HG03045 (cell line): ENCODE results near the gene CCR5AS.
"Not testable (repeated sequence)": the region's sequence is repeated elsewhere in the genome, so short reads cannot be mapped to it uniquely, and the experiment has no call there.

Source experiments
- ATAC-seq: cut with Tn5 transposase; IDR thresholded peaks from one replicate; pipeline ENCODE4 v1.9.1; 2021; ENCODE audit warnings: mild to moderate bottlenecking, moderate library complexity; ENCODE audit not compliant: unreplicated experiment

The CCR5AS gene

DNA sequence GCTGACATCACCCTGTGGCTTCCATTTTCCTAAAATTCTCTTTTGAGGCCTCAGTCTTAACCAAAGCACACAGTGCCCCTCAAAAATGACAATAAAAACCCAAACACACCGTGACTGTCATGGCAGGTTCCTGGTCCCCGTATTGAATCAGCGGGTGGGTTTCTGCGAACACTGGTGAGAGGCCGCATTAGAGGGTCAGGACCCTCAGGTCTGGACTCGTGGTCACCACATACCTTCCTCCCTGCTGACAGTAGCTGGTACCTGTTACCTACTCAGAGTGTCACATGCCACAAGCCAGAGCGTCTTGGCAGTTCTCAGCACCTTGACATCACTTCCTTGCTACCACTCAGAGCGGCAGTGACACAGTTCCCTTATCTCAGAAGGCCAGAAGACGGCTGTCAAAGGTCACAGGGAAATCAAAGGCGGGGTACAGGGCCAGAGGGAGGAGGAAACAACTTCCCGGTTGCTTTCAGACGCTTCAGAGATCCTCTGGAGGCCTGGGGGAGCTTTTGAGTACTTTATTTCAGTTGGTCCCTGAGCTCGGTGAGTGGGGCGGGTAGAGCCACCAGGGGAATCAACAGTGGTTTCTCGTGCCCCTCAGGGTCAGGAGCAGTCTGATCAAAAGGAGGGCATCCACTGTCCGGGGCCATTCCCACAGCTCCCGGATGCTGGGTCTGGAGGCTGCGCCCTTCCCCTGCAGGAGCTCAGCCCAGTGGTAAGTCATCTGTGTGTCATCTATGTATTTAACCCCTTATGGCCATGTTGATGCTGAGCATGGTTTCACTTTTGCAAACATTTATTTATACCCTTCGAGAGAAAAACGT, at the start of gene CCR5AS, which contains the start of gene CCRL2:
Gene CCR5AS (minus strand): TSS at position 279 of the 824 bp plus-strand sequence.
Gene CCRL2 (plus strand): TSS at position 472 of the 824 bp plus-strand sequence. CDS start 821 bp downstream, outside the sequence.
- no peak for ATAC-seq

GRCh38 chr3:46456118-46456517, 49.3 kb upstream of the CCR5AS start:
- ATAC-seq = no peak

- ATAC-seq = no peak
Measured at GRCh38 chr3:46455231-46456115, 48.6 kb upstream of the CCR5AS start.

GRCh38 chr3:46454606-46455005, 47.7 kb upstream of the CCR5AS start:
- no peak for ATAC-seq

DNA sequence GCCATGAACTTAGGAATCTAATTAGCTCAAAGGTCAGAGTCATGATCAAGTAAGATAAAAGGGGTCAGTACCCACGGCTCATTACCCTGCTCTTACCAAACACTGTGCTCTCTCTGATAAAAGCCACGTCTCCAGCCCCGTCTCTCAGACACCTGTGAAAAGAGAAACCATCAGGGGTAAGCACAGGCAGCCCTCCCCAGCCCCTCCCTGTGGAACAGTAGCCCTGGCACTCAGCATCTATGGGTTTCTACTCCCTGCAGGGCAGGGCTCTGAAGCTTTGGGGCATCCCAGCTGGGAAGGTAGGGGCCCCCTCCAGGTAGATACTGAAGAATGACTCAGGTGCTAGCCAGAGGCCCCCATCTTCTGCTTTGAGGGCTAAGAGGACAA, 47.3 kb upstream of the CCR5AS start:
- no peak for ATAC-seq

DNA sequence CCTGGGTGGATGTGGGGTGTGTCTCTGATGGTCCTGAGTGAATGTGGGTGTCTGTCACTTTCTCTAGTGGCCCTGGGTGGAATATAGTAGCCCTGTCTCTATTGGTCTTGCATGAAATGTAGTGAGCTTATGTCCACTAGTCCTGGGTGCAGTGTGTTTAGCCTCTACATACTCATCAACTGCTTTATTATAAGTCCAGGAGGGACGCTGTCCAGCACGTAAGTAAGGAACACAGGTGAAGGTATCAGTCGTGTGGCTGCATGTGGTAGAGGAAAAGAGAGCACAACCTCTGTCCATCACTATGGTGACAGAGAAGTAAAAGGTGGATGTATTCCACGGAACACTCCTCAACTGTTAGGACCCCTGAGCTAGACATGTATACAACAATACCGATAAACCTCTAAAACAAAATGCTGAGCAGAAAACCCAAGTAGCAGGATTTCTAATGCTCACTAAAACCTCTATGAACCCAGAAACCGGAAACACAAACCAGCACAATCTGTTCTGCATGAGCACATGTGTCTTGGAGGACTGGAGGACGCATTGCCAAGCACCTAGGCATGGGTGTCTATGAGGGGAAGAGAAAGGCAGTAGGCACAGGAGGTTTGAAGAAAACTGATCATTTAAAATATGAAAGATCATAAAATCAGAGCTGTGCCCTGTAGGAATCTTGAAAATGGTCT, 46.8 kb upstream of the CCR5AS start:
- no peak for ATAC-seq

DNA sequence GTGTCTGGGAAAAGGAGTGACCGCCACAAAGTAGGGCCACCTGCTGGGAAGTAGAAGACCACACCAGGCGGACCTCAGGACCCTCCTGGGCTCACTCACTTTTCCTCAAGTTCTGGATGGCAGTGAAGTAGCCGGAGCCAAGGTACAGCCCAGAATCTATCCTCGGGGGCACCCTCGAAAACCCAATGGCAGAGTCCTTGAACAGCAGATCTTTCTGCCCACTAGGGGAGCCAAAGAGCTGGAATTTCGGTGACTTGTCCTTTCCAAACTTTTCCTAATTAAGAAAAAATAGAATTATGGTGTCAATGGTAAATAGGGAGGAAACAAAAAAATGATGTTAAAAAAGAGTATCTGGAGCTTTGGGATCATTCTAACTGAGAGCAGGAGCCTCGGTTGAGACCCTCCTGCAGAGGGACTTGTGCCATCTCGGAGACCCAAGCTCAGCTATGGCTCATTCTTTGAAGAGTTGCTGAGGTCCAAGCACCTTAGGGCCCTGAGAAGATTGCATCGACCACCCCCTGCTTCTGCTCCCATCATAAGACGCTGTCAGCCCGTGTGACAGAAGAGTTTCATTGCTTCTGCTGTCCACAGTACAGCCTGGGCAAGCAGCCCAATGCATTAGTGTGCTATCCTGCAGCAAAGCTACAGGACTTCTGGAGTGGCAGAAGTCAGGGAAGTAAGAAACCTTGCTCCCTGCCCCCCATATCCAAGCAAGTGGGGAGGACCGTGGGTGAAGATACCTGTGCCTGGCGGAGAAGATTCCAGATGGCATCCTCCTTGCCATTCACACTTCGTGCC, 43.1 kb upstream of the CCR5AS start:
- no peak for ATAC-seq

DNA sequence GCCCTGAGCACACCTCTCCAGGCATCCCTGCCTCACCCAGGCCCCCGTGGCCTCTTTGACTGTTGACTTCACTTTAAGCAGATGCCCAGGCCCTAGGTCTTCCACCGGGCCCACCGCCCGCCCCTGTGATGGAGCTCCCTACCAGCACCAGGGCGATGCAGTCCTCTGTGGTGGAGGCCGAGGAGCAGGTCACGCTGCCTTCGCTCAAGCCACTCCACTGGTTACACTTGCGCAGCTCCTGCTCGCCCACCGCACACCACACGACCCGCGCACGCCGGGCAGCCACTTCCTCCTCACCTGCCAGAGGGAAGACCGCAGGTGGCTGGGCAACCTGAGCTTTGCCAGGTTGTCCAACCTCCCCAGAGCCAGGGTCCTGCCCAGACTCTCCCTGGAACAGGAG, 41.9 kb upstream of the CCR5AS start:
- no peak for ATAC-seq

- ATAC-seq = no peak
Measured at GRCh38 chr3:46447228-46447985, 40.5 kb upstream of the CCR5AS start.

GRCh38 chr3:46442576-46443530, 36.0 kb upstream of the CCR5AS start:
- no peak for ATAC-seq

DNA sequence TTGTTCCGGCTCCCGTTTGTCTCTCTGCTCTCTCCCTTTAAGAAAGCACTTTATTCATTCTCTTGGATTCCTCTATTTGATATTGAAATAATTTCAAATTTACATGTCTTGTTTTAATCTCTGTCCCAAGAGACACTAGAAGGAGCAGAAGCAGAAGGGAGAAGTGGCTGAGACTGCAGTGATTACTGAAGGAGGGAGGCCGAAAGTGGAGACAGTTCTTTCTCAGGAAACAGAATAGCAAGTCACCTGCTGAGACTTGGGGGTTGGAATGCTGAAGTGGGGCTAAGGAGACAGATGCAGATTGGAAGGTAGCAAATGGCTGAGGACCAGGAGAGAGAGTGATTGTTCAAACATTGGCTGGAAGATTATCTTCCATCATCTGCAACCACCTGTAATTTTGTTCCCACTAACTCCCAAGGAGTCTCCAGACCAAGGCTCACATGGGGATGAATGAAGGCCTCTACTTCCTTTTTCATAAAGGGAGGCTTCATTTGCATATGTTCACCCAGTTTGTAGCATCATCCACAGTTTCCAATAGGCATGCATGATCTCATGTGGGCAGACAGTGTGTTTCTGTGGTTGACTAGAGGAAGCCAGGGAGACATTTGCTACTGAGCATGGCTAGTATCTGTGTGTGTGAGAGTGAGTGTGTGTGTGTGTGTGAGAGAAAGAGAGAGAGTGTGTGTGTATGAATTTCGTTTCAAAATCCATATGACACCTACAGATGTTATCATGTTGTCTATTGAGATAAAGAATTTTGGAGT, 33.8 kb upstream of the CCR5AS start:
- peak; percentile 55 for ATAC-seq

GRCh38 chr3:46438831-46439230, 32.0 kb upstream of the CCR5AS start:
- ATAC-seq = no peak

GRCh38 chr3:46435081-46435726, 28.3 kb upstream of the CCR5AS start:
- no peak for ATAC-seq

DNA sequence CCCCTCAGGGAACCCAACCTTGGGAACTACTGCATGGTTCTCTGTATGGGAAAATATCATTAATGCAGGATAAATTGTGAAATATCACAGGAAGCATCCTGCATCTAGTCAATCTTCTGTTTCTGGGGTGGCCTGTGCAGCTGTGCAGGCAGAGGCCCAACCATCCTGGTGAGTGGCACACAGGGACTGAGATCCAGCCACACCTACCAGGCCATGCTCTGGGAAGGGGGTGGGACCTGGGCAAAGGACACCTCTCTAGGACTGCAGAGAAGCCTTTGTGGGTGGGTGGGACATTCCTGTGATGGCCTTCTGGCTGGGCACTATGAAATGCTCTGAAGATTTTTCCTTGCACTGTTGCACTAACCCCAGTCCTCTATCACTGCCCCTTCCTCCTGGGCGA, 27.0 kb upstream of the CCR5AS start:
- no peak for ATAC-seq

- ATAC-seq = not testable (repeated sequence)
Measured at GRCh38 chr3:46433118-46433517, 26.3 kb upstream of the CCR5AS start.

- ATAC-seq = not testable (repeated sequence)
Measured at GRCh38 chr3:46431905-46432304, 25.0 kb upstream of the CCR5AS start.

- not testable (repeated sequence) for ATAC-seq
Measured at GRCh38 chr3:46430879-46431278, 24.0 kb upstream of the CCR5AS start.
